ENCODE data around the gene PPM1E.
"Not testable (repeated sequence)": the region's sequence is repeated elsewhere in the genome, so short reads cannot be mapped to it uniquely, and the experiment has no call there.

Gene PPM1E
- total RNA-seq, result 0 to 0.67 reads per million in 2 donors

DNA sequence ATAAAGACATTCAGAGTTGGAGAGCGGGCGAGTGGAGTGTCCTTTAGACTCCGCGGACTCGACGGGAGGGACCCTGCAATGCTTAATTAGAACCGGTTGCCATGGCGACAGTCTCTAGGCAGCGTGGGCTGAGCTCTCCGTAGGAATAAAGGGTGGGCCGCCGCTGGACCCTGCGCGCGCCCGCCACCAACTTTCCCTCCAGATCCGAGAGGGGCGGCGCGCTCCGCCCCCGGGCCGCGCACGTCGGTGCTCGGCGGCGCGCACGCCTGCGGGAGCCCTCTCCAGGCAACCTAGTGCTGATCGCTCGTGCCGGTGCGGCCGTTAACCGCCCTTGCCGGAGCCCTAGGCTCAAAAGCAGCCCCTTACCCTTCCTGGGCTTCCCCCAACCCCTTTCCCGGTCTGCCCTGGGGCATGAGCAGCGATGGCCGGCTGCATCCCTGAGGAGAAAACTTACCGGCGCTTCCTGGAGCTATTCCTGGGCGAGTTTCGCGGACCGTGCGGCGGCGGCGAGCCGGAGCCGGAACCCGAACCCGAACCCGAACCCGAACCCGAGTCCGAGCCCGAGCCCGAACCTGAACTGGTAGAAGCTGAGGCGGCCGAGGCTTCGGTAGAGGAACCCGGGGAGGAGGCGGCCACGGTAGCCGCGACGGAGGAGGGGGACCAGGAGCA, at the start of gene PPM1E:
Gene PPM1E, plus strand, starts transcription at position 278 of the 669 bp plus-strand sequence.
- peak in 4 of 5 experiments; percentile 9 to 71 (median 16) for DNase-seq

DNA sequence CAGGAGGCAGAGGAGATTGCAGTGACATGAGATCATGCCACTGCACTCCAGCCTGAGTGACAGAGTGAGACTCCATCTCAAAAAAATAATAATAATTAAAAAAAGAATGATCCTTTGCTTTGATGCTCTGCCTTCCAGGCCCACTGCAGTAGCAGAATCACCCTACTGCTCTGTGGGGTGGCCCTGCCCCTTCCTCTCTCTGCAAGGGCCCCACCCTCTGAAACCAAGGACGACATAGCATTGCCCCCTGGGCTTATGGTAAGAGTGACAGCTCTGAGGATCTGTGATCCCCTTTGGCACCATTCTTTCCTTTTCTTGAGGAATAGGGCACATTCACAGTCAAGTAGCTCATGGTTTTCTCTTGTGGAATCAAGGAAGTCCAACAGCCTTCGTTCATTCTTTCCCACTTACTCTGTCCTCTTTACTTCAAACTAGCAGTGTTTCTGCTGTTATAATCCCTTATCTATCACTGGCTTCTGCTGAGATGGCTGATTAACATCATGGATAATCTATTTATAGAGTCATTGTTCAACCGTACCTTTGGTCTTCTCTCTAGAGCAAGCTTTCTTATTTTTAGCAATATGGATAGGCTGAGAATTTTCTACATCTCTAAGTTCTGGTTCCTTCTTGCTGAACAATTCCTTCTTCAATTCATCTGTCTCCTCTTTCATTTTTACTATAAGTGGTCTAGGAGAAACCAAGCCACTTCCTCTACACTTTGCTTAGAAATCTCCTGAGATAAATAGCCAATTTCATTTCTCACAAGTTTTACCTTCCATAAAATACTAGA, 49.1 kb upstream of the PPM1E start:
- peak in 1 of 5 experiments; percentile 60 for DNase-seq

DNA sequence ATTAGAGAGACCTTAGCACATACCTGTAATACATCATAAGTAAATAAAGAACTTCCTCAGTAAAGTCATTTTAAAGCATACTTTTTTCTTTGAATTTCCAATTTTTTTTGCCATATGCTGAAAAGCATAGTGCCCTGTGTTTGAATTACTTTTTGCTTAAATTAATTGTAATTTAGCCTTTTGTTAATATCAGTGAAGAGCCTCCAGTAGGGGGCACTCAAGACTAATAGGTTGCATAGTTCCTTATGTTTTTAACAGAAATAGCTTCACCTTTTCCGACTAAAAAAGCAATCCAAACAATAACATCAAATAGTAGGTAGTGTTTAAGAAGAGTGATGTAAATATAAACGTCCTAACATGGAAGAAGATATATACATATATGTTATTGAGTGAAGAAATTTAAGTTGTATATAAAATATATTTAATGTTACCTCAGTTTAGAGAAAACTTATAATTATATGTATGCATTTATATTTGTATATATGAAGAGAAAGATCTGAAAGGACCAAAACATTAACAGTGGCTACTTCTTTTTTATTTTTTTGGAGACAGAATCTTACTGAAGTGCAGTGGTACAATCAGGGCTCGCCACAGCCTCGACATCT, 44.6 kb upstream of the PPM1E start:
- DNase-seq, result peak in 1 of 5 experiments; percentile 50

DNA sequence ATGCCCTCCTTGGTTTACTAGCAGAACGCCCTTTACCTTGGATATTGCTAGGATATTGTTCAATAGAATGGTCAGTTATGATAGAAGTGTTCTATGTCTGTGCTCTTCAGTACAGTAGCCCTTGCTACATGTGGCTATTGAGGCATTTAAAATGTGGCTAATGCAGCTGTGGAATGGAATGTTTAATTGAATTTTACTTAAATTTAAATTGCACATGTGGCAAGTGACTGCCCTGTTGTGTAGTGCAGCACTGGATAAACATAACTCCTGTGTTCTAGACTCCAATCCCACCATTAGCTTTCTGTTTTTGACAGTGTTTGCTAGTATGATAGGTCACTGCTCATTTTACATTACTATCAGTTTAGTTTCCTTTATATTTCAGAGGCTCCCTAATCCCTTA, 33.4 kb upstream of the PPM1E start:
- DNase-seq, result no peak

DNA sequence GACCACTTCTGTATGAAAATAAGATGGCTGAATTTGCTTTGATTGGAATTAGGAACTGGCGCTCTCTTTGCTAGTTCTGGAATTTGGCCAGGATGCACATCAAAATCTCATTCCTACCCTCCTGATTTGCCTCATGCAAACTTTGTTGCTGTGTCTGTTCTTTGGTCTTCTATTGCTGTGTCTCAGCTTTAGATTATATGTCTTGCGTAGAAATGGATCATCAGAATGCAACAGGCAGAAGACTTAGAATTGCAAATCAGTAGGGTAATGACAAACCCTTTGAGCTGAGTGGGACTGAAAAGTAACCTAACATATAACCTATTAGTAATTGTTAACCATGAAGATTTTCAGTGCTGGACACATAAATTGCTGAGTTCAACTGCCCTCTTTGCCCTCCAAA, 33.0 kb upstream of the PPM1E start:
- no peak for DNase-seq

DNA sequence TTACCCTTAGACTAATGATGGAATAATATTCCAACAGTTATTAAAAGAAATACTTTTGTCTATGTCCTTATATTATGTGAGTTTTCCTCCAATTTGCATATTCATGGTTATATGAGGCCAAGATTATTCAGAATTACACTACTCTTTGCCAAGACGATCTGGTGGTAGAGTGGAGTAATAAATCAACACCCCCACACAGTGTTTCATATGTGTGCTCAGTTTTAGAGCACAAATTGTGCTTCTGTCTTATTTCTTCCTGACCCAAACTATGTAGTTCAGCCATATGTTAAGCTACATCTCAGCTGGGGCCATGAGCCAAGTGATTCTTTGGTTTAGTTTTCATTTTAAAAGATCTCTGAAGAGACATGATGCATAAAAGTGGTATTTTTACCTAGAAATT, 26.9 kb upstream of the PPM1E start:
- DNase-seq, result no peak

DNA sequence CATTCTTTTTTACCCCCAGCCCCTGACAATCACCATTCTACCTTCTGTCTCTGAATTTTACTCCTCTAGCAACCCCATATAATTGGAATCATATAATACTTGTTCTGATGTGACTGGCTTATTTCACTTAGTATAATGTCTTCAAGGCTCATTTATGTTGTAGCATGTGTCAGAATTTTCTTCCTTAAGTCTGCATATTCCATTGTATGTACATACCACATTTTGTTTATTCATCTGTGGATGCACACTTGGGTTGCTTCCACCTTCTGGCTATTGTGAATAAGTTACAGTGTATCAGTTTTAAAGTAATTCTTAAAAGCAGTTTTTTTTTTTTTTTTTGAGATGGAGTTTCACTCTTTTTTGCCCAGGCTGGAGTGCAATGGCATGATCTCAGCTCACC, 24.7 kb upstream of the PPM1E start:
- no peak for DNase-seq

DNA sequence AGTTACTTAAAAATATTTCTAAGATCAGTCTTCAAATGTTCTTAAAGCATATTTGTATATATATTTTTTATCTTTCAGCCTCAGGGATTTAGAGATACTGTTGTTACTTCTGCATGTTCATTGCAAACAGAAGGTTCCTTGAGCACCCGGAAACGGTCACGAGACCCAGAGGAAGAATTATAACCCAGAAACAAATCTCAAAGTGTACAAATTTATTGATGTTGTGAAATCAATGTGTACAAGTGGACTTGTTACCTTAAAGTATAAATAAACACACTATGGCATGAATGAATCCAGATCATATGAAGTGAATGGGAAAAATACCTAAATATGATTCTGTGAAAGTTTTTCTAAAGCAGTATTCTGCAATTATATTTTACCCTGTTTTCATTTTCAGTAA, 21.6 kb upstream of the PPM1E start:
- no peak for DNase-seq

DNA sequence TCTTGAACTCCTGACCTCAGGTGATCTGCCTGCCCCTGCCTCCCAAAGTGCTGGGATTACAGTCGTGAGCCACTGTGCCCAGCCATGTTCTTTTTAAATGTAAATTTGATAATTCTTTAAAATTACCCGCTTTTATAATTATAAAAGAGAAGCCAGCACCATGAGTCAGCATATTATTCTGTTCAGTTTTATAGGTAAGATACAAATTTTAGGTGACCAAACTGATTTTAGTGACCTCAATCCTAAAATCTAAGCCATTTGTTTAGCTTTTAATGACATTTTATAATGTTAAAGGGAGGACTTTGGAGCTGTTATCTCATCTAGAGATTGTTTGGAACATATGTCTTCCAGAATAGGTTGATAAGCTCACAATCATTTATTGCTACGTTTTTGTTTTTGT, 20.8 kb upstream of the PPM1E start:
- DNase-seq, result no peak

DNA sequence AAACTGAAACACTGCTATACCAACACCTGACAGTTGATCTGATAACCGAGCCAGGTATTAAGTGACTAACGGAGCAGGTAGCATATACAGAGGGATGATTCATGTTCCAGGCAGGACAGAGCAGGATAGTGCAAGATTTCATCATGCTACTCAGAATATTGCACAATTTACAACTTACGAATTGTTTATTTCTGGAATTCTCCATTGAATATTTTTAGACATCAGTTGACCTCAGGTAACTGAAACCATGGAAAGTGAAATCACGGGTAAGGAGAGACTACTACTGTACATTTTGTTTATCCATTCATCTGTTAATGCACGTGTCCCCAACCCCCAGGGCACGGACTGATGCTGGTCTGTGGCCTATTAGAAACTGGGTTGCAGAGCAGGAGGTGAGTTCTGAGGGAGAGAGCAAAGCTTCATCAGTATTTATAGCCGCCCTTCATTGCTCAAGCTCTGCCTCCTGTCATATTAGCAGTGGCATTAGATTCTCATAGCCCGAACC, 14.5 kb upstream of the PPM1E start:
- DNase-seq, result no peak

DNA sequence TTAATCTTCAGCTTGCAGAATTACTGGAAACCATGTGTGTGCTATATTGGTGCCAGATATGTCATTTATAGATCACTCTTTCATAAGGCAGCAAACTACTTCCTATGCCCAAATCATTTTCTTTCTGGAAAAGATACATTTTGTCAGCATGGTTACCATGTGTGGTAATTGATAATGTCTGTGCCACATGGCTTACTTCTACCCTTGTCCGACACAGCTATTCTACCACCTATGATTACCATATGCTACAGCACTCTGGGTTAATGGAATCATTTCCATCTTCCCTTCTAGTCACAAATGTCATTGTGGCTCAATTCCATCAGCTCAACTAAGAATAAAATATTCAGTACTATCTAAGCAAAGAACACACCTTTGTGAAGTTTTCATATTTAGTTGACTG, 8.0 kb upstream of the PPM1E start:
- DNase-seq, result no peak

DNA sequence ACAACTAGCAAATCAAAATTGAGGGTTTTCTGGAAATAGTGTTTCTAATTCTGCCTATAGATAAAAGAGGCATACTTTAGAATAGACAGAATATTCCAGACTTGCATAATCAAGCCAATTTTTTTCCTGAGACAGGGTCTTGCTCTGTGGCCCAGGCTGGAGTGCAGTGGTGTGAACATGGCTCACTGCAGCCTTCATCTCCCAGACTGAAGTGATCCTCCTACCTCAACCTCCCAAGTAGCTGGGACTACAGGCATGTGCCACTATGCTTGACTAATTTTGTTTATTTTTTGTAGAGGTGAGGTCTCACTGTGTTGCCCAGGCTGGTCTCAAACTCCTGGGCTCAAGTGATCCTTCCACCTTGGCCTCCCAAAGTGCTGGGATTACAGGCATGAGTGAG, 6.0 kb upstream of the PPM1E start:
- DNase-seq, result not testable (repeated sequence)

DNA sequence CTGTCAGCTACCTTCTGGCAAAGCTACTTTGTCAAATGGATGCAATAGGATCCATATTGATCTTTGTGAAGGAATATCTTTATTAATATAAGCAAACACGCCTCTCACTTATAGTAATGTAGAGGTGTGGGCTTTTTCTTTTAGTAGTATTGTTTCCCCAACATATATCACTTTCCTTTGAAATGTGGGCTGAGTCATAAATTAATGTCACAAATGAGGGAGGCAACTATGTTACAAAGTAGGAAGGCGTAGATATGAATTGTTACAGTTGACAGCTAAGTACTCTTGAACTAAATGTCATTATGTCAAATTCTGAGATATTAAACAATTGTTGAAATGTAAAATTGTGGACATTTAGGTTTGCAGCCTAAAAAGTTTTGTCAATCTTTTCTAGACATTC, 2.6 kb upstream of the PPM1E start:
- DNase-seq, result no peak

DNA sequence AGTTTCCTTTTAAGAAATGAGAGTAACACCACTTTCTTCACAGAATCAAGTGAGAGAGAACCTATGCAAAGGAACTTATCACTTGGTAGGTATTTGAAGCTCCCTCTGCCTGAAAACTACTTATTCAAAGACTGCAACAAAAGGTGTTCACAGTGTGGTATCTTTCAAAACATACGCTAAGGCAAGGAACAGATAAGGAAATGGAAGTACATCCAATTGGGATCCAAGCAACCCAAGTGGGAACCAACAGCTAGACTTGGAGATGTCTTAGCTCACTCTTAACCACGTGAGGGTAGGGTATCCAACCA, 431 bp upstream of the PPM1E start:
- no peak for DNase-seq

DNA sequence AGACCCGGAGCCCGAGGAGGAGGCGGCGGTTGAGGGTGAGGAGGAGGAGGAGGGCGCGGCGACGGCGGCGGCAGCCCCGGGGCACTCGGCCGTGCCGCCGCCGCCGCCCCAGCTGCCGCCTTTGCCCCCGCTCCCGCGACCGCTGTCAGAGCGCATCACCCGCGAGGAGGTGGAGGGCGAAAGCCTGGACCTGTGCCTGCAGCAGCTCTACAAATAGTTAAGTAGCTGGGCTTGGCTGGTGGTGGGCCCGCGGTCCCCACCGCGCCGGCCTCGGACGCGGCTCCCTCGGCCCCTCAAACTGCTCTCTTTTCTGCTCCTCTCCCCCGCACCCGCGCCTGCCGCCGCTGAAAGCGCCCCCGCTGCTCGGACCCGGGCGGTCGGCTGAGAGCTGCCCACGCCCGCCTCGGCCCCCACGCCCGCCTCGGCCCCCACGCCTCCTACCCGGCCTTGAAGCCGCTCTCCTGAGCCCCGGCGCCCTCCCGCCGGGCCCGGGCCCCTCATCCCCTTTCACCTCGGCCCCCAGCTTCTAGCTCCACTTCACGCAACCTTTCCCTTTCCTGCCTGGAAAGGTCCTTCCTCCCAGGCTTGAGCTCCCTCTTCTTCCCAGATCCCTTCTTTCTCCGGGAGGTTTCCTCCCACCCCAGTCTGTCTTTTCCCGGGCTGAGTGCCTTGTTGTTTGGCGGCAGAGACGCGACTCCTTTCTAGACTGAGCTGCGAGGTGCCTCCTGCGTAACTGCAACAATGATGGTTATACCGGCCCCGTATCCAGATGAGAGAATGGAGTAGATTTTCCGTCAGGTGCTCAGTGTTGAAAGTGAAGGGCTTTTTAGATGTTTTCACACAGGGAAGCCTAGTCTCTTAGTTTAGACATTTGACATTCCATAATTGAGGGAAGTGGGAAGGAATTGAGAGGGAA, 850 bp downstream of the PPM1E start:
- peak in 1 of 5 experiments; percentile 6 for DNase-seq

DNA sequence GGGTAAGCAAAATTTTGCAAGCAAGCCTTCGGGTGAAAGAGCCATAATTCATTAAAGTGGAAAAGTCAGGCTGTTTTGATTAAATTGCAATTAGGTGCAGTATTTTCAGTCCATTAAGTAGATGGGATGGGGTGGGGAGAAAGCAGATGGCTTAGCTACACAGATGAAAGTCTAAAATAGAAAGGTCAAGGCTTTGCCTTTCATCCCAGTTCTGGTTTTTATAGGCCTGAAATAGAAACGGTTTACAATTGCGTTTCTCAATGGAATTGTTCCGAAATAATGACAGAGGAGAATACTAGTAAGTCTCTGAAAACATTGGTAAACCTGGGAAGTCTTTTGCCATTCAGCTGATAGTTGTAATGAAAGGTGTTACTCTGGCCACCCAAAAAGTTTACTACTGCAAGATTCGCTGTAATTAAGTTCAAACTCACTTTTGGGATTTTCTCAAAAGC, 1.5 kb downstream of the PPM1E start:
- no peak for DNase-seq

DNA sequence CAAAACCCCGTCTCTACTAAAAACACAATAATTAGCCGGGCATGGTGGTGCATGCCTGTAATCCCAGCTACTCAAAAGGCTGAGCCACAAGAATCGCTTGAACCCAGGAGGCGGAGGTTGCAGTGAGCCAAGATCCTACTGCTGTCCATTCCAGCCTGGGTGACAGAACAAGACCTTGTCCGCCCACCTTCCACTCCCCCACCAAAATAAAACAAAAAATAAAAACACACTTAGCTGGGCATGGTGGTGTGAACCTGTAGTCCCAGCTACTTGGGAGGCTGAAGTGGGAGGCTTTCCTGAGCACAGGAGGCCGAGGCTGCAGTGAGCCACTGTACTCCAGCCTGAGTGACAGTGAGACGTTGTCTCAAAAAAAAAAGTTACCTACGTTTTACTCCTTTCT, 3.2 kb downstream of the PPM1E start:
- no peak for DNase-seq

DNA sequence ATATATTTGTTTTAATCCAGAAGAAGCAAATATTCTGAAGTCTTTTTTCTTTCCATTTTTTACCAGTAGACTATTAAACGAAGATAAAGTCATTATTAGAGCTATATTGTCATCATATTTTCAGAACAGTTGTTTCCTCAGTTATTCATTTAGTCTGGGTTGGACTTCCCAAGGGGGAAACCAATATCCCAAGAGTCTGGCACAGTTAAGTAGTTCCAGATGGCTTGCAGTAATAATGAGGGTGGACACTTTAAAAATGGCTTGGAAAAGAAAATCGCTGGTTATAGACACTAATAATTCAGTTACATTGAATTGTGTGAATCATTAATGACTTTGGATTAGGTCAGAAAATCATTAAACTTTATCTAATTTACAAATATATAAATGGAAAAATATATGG, 3.9 kb downstream of the PPM1E start:
- no peak for DNase-seq

DNA sequence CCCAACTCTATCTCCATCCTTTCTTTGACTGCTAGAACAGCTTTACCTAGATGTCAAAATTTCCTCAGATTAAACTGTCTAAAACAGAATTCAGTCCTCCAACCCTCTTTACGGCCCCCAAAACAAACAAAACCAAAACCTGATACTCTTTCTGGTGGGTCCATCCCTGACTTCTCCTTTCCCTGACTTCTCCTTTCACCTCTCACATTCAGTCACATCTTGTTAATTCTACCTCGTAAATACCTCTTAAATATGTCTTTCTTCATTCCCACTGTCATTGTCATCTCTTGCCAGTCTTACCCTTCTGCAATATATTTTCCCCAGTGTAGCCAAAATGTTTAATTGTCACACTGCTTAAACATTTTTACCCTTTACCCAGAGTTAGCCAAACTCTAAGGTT, 4.6 kb downstream of the PPM1E start:
- no peak for DNase-seq

DNA sequence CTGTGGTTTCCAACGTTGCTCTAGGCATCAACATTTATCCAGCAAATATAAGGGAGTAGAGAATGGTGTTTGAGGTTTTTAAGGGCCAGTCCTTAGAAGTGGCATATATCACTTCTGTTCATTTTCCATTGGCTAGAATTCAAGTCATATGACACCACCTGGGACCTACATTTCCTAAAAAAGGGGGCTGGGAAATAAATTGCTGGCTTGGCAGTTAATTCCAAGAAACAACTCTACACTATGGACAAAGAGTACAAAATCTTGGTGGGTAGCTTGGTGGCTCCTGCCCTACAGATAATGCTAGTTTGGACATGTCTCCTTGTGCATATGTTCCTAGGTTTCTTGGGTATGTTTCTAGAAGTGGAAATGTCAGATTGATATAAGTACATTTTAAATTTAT, 7.6 kb downstream of the PPM1E start:
- no peak for DNase-seq

DNA sequence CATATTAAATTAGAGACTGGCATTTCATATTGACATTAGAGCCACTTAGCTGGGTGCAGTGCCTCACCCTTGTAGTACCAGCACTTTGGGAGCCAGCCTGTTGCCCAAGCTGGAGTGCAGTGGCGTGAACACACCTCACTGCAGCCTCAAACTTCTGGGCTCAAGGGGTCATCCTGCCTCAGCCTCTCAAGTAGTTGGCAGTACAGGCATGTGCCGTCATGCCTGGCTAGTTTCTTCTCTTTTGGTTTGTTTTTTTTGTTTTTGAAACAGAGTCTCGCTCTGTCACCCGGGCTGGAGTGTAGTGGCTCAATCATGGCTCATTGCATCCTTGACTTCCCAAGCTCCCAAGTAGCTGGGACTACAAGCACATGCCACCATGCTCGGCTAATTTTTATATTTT, 8.7 kb downstream of the PPM1E start:
- no peak for DNase-seq

DNA sequence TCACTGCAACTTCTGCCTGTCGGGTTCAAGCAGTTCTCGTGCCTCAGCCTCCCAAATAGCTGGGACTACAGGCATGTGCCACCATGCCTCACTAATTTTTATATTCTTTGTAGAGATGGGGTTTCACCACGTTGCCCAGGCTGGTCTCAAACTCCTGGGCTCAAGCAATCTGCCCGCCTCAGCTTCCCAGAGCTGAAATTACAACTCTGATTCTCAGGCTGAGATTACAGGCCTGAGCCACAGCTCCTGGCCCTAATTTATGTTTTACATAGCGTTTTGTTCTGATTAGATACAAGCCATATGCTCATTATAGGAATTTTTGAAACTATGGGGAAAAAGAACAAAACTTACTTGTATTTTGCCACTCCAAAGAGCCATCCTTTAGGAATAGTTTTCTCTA, 22.8 kb downstream of the PPM1E start:
- not testable (repeated sequence) for DNase-seq

DNA sequence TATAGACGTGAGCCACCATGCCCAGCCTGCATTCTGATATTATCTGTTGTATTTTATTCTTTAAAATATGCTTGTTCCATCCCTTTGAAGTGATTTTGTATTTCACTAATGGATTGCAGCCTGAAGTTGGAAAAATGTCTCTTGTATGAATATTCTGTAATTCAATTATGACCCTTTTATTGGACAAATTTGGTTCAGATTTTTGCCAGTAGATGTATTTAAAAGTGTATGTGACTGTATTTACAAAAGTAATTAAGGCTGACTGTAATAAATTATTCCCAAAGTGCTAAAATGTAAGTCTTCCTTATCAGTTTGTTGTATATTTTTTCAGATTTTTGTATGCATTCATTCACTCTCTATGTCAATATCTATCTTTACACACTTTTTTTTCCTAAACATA, 23.8 kb downstream of the PPM1E start:
- DNase-seq, result no peak
